HL-60 (cell line): Measurements from ENCODE around the gene TRPM2.

Source experiments
- CTCF ChIP-seq: IDR thresholded peaks from one replicate; pipeline ENCODE4 v1.5.1; 2011; ENCODE audit warnings: low read length, control low read depth, inconsistent platforms; ENCODE audit not compliant: insufficient read depth
- POLR2AphosphoS5 ChIP-seq: IDR thresholded peaks from 2 replicates; pipeline ENCODE4 v1.6.1; 2012; ENCODE audit warnings: low read depth

- TF ChIP-seq POLR2AphosphoS5 (no peak), CTCF (no peak)
These were observed 41.3 kb upstream of the TRPM2 start for GRCh38 chr21:44312089-44312488.
